H1 (cell line): ENCODE results near the gene NBEA. TPM values are rescaled to one million over a fixed set of nuclear protein-coding genes. Genes with fewer than 3 reads are reported as not detected.

Experiments
- CTCF ChIA-PET: fragments of 300-600 bp; sonication (Branson Sonifier 250); formaldehyde crosslinking; loops from one replicate; lab custom pipeline; 2021; ENCODE audit not compliant: partially characterized antibody; lab: Charles Lee
- POLR2A ChIA-PET: fragments of 300-600 bp; sonication (Branson Sonifier 250); formaldehyde crosslinking; loops from one replicate; lab custom pipeline; 2021; ENCODE audit warnings: inconsistent platforms; ENCODE audit not compliant: partially characterized antibody; lab: Charles Lee
- DNase-seq, 2 experiments: peaks; one replicate each; pipeline versions ENCODE4 v3.0.0 to v3.0.0-alpha.2; 2010 to 2022; ENCODE audit warnings: low spot score in 2 of 2, low read depth in 1 of 2, mixed read lengths in 1 of 2
- FAIRE-seq: peaks from 2 replicates; lab custom pipeline; 2011; peaks lifted over from hg19 to GRCh38; lab: Jason Lieb, UNC
- H2AFZ ChIP-seq: 2 replicates; pipeline ENCODE4 v1.8.1; 2012; ENCODE audit warnings: low read length, inconsistent platforms
- H2AK5ac ChIP-seq: 2 replicates; pipeline ENCODE4 v1.6.1; 2013; ENCODE audit warnings: low read depth, low read length
- H2BK120ac ChIP-seq: replicated peaks from 2 replicates; pipeline ENCODE3; 2013; ENCODE audit warnings: low read depth, low read length, inconsistent platforms
- H2BK12ac ChIP-seq: 2 replicates; pipeline ENCODE4 v1.6.1; 2013; ENCODE audit warnings: low read depth, low read length
- H2BK15ac ChIP-seq: 2 replicates; pipeline ENCODE4 v1.6.1; 2013; ENCODE audit warnings: low read length
- H2BK20ac ChIP-seq: 2 replicates; pipeline ENCODE4 v1.6.1; 2013; ENCODE audit warnings: low read length
- H2BK5ac ChIP-seq: 2 replicates; pipeline ENCODE4 v1.6.1; 2013; ENCODE audit warnings: low read depth, low read length
- H3K14ac ChIP-seq: 2 replicates; pipeline ENCODE4 v1.6.1; 2013; ENCODE audit warnings: inconsistent platforms; ENCODE audit not compliant: insufficient read length
- H3K18ac ChIP-seq: 2 replicates; pipeline ENCODE4 v1.6.1; 2013; ENCODE audit warnings: low read length; ENCODE audit errors: extremely low read depth
- H3K23ac ChIP-seq: 2 replicates; pipeline ENCODE4 v1.6.1; 2013; ENCODE audit warnings: inconsistent platforms; ENCODE audit not compliant: insufficient read length
- H3K23me2 ChIP-seq: 2 replicates; pipeline ENCODE4 v1.6.1; 2013; ENCODE audit warnings: low read depth, low read length
- H3K27ac ChIP-seq: 2 replicates; pipeline ENCODE4 v1.6.1; 2011; ENCODE audit warnings: low read depth, low read length, inconsistent platforms
- H3K27me3 ChIP-seq, 4 experiments: replicated peaks in 1 of 4; 1 replicate in 1 of 4; 2 replicates in 3 of 4; pipeline versions ENCODE4 v1.6.1 to v1.8.1; 2011 to 2013; ENCODE audit warnings: low read length in 3 of 4, mild to moderate bottlenecking in 3 of 4, inconsistent platforms in 2 of 4, mixed read lengths in 2 of 4, moderate library complexity in 1 of 4; ENCODE audit not compliant: control insufficient read depth in 3 of 4, insufficient read depth in 3 of 4; ENCODE audit errors: extremely low read depth in 1 of 4
- H3K36me3 ChIP-seq, 4 experiments: 2 replicates each; pipeline versions ENCODE4 v1.6.1 to v1.8.1; 2011 to 2013; ENCODE audit warnings: mild to moderate bottlenecking in 4 of 4, low read length in 3 of 4, moderate library complexity in 2 of 4, control low read depth in 1 of 4, inconsistent platforms in 1 of 4; ENCODE audit not compliant: insufficient read depth in 4 of 4, control insufficient read depth in 2 of 4
- H3K4ac ChIP-seq: replicated peaks from 2 replicates; pipeline ENCODE3; 2013; ENCODE audit warnings: low read length, low read depth, mixed read lengths, inconsistent platforms; ENCODE audit not compliant: insufficient read length
- H3K4me1 ChIP-seq, 4 experiments: replicated peaks in 1 of 4; 1 replicate in 1 of 4; 2 replicates in 3 of 4; pipeline versions ENCODE4 v1.6.1 to v1.8.1; 2011 to 2013; ENCODE audit warnings: low read length in 3 of 4, inconsistent platforms in 2 of 4, mixed read lengths in 1 of 4; ENCODE audit not compliant: insufficient read depth in 4 of 4, control insufficient read depth in 3 of 4
- H3K4me2 ChIP-seq, 2 experiments: 2 replicates each; pipeline versions ENCODE4 v1.6.1 to v1.8.1; 2011 to 2013; ENCODE audit warnings: low read depth in 2 of 2, low read length in 2 of 2, control low read depth in 1 of 2, inconsistent platforms in 1 of 2, mild to moderate bottlenecking in 1 of 2; ENCODE audit not compliant: insufficient read depth in 1 of 2
- H3K4me3 ChIP-seq, 4 experiments: fragments of 200-600, 300-600 bp in 1 of 4; sonication (generic), shearing (Covaris generic), sonication (Bioruptor Twin) in 1 of 4; 2 replicates each; pipeline versions ENCODE4 v1.5.1 to v1.8.1; 2011 to 2016; ENCODE audit warnings: low read length in 4 of 4, low read depth in 3 of 4, control low read depth in 2 of 4, inconsistent platforms in 2 of 4, mild to moderate bottlenecking in 2 of 4, mixed read lengths in 1 of 4, moderate library complexity in 1 of 4; ENCODE audit not compliant: insufficient read depth in 2 of 4; ENCODE audit errors: extremely low read depth in 1 of 4
- H3K56ac ChIP-seq: replicated peaks from 2 replicates; pipeline ENCODE3; 2013; ENCODE audit warnings: low read depth, mild to moderate bottlenecking, mixed read lengths, low read length, inconsistent platforms; ENCODE audit not compliant: insufficient read length
- H3K79me1 ChIP-seq: 2 replicates; pipeline ENCODE4 v1.6.1; 2013; ENCODE audit warnings: low read depth, low read length, control low read depth
- H3K79me2 ChIP-seq, 2 experiments: 2 replicates each; pipeline versions ENCODE4 v1.6.1 to v1.8.1; 2012 to 2013; ENCODE audit warnings: low read length in 2 of 2, mild to moderate bottlenecking in 2 of 2, inconsistent platforms in 1 of 2; ENCODE audit not compliant: insufficient read depth in 2 of 2, control insufficient read depth in 1 of 2
- H3K9ac ChIP-seq, 4 experiments: replicated peaks in 1 of 4; 1 replicate in 1 of 4; 2 replicates in 3 of 4; pipeline versions ENCODE4 v1.6.1 to v1.8.1; 2011 to 2013; ENCODE audit warnings: low read depth in 3 of 4, low read length in 3 of 4, control low read depth in 2 of 4, mild to moderate bottlenecking in 2 of 4, moderate library complexity in 2 of 4, inconsistent platforms in 1 of 4; ENCODE audit errors: extremely low read depth in 1 of 4
- H3K9me3 ChIP-seq, 2 experiments: 2 replicates each; pipeline versions ENCODE4 v1.6.1 to v1.8.1; 2012 to 2013; ENCODE audit warnings: mild to moderate bottlenecking in 2 of 2, moderate library complexity in 2 of 2, control low read depth in 1 of 2, inconsistent platforms in 1 of 2, low read depth in 1 of 2, low read length in 1 of 2, mixed read lengths in 1 of 2; ENCODE audit not compliant: insufficient read depth in 2 of 2
- H4K20me1 ChIP-seq, 2 experiments: replicated peaks in 1 of 2; 2 replicates each; pipeline versions ENCODE3 to v1.8.1; 2011 to 2013; ENCODE audit warnings: inconsistent platforms in 2 of 2, low read length in 2 of 2, mild to moderate bottlenecking in 1 of 2; ENCODE audit not compliant: insufficient read depth in 2 of 2, control insufficient read depth in 1 of 2
- H4K5ac ChIP-seq: 2 replicates; pipeline ENCODE4 v1.6.1; 2013; ENCODE audit warnings: low read length, low read depth, mixed read lengths, inconsistent platforms; ENCODE audit not compliant: insufficient read length
- H4K8ac ChIP-seq: 2 replicates; pipeline ENCODE4 v1.8.0; 2013; ENCODE audit warnings: mild to moderate bottlenecking, moderate library complexity, low read length, inconsistent platforms; ENCODE audit not compliant: insufficient read depth; ENCODE audit errors: extremely low read depth
- H4K91ac ChIP-seq: replicated peaks from 2 replicates; pipeline ENCODE3; 2013; ENCODE audit warnings: low read length, mixed read lengths, inconsistent platforms; ENCODE audit not compliant: insufficient read length
- CREB1 ChIP-seq: IDR thresholded peaks from 2 replicates; pipeline ENCODE4 v1.6.1; 2012; ENCODE audit warnings: inconsistent platforms
- MAFK ChIP-seq: IDR thresholded peaks from 2 replicates; pipeline ENCODE4 v1.6.1; 2012; ENCODE audit warnings: low read depth, mild to moderate bottlenecking, improper control_type of control experiment, low read length
- WGBS, 2 experiments: shearing (Covaris generic) in 1 of 2; methylation state at CpG; one replicate each; pipeline versions ENCODE4 v1.1.6 to v1.1.7; 2013 to 2015; ENCODE audit warnings: low lambda C conversion rate in 2 of 2, mixed read lengths in 2 of 2, inconsistent platforms in 1 of 2, low coverage in 1 of 2, missing lambda C conversion rate in 1 of 2; ENCODE audit not compliant: insufficient replicate concordance in 2 of 2, insufficient coverage in 1 of 2, insufficient read length in 1 of 2; ENCODE audit errors: extremely low coverage in 1 of 2, missing lambda C conversion rate in 1 of 2; 5-methylcytosine and 5-hydroxymethylcytosine counted together
- polyA plus RNA-seq, 7 experiments: library from polyadenylated mRNA; depleted of rRNA in 3 of 7; stranded (reverse) in 5 of 7; unstranded in 2 of 7; fragments of >200 nt in 5 of 7; fragments of 200-250 nt in 2 of 7; gene quantifications; 1 replicate in 5 of 7; 2 replicates in 1 of 7; 4 replicates in 1 of 7; pipeline versions ENCODE4 v1.2.1 to v1.2.3, GENCODE V29; 2011 to 2013; ENCODE audit warnings: missing spikeins in 2 of 7, mixed read lengths in 2 of 7
- total RNA-seq: library from RNA; stranded (reverse); fragmentation: NEBNext Ultra II Directional; extraction: Animal tissue kit (Norgen Biotek cat#: 25700); gene quantifications from 2 replicates; pipeline ENCODE4 v1.2.1, GENCODE V29; 2021

The NBEA gene
- total and polyA plus RNA-seq, 2 of the 8 experiments (the other 6 are each of a cell fraction or from before 2014, with no cell fraction given) = 14.2 to 21.5 TPM

GRCh38 chr13:35496761-35497386 lies 554.8 kb downstream of the NBEA start:
- Histone ChIP-seq H2BK15ac (no peak overlapping the region), H3K79me1 (no peaks in the 10 kb centered on the region), H4K91ac (no peak overlapping the region), H2BK120ac (no peak overlapping the region), H3K27ac (no peak overlapping the region), H2BK12ac (no peak overlapping the region), H3K9ac (no peak overlapping the region), H4K5ac (no peak overlapping the region), H2AFZ (no peak overlapping the region), H3K23me2 (no peaks in the 10 kb centered on the region), H3K4ac (no peak overlapping the region), H2BK20ac (no peak overlapping the region), H4K8ac (no peak overlapping the region), H3K27me3 (no peaks in the 10 kb centered on the region), H3K4me2 (no peak overlapping the region), H3K23ac (no peak overlapping the region), H3K4me1 (no peaks in the 10 kb centered on the region; a peak in 1 of 7 replicates), H3K36me3 (no peaks in the 10 kb centered on the region), H3K79me2 (no peaks in the 10 kb centered on the region), H2AK5ac (no peak overlapping the region), H4K20me1 (no peaks in the 10 kb centered on the region), H3K56ac (no peak overlapping the region), H3K14ac (no peak overlapping the region), H2BK5ac (no peak overlapping the region), H3K4me3 (no peak overlapping the region), H3K18ac (no peak overlapping the region), H3K9me3 (no peaks in the 10 kb centered on the region)
- ChIA-PET CTCF (no interaction called here), POLR2A (no interaction called here)
- TF ChIP-seq CREB1 (no peak), MAFK (no peak)
- WGBS, 2 experiments = 91% methylated on average over 2 of the region's 2 CpGs; no CpG with 5 or more reads in 1 of the 2 experiments
- FAIRE-seq (no peak), DNase-seq (no peak)
